NCI-H1105 treated with DMSO at 0.1 percent for 48 hours (cell line): ENCODE results near the gene MYOCD.
"Not testable (repeated sequence)": the region's sequence is repeated elsewhere in the genome, so short reads cannot be mapped to it uniquely, and the experiment has no call there.

ENCODE experiments used
- DNase-seq: peaks from one replicate; lab custom pipeline; 2025; lab: John Stamatoyannopoulos, UW

MYOCD gene

GRCh38 chr17:12665263-12666210, at the start of gene MYOCD:
MYOCD (plus strand) TSS chr17:12665890; CDS start chr17:12666189, 299 bp downstream.
- peak; percentile 28 for DNase-seq

- DNase-seq, result no peak
These were observed 49.5 kb upstream of the MYOCD start for GRCh38 chr17:12616161-12616560.

GRCh38 chr17:12618557-12618956, 47.1 kb upstream of the MYOCD start:
- DNase-seq, result no peak

- DNase-seq, result no peak
These were observed 46.1 kb upstream of the MYOCD start for GRCh38 chr17:12619459-12620199.

- no peak for DNase-seq
These were observed 45.4 kb upstream of the MYOCD start for GRCh38 chr17:12620200-12620720.

GRCh38 chr17:12622726-12623125, 43.0 kb upstream of the MYOCD start:
- DNase-seq, result no peak

- DNase-seq, result no peak
These were observed 42.4 kb upstream of the MYOCD start for GRCh38 chr17:12623220-12623848.

GRCh38 chr17:12624211-12624610, 41.5 kb upstream of the MYOCD start:
- no peak for DNase-seq

- no peak for DNase-seq
These were observed 40.6 kb upstream of the MYOCD start for GRCh38 chr17:12625092-12625491.

GRCh38 chr17:12627177-12627629, 38.5 kb upstream of the MYOCD start:
- DNase-seq, result no peak

GRCh38 chr17:12627781-12628451, 37.8 kb upstream of the MYOCD start:
- DNase-seq, result no peak

GRCh38 chr17:12631076-12631475, 34.6 kb upstream of the MYOCD start:
- no peak for DNase-seq

- no peak for DNase-seq
These were observed 32.9 kb upstream of the MYOCD start for GRCh38 chr17:12632785-12633184.

- DNase-seq, result no peak
These were observed 30.8 kb upstream of the MYOCD start for GRCh38 chr17:12634789-12635414.

GRCh38 chr17:12635996-12636395, 29.7 kb upstream of the MYOCD start:
- not testable (repeated sequence) for DNase-seq

- no peak for DNase-seq
These were observed 28.7 kb upstream of the MYOCD start for GRCh38 chr17:12637015-12637414.

- DNase-seq, result no peak
These were observed 27.7 kb upstream of the MYOCD start for GRCh38 chr17:12637745-12638651.

GRCh38 chr17:12640364-12640763, 25.3 kb upstream of the MYOCD start:
- DNase-seq, result no peak

- no peak for DNase-seq
These were observed 24.6 kb upstream of the MYOCD start for GRCh38 chr17:12641084-12641483.

- no peak for DNase-seq
These were observed 23.7 kb upstream of the MYOCD start for GRCh38 chr17:12642034-12642433.
